GM19324 (cell line): ENCODE results near the gene ARHGAP4.

Source experiments
- ATAC-seq: cut with Tn5 transposase; IDR thresholded peaks from one replicate; pipeline ENCODE4 v1.9.1; 2021; ENCODE audit warnings: mild to moderate bottlenecking, moderate library complexity; ENCODE audit not compliant: unreplicated experiment, low FRiP score

The ARHGAP4 gene

DNA sequence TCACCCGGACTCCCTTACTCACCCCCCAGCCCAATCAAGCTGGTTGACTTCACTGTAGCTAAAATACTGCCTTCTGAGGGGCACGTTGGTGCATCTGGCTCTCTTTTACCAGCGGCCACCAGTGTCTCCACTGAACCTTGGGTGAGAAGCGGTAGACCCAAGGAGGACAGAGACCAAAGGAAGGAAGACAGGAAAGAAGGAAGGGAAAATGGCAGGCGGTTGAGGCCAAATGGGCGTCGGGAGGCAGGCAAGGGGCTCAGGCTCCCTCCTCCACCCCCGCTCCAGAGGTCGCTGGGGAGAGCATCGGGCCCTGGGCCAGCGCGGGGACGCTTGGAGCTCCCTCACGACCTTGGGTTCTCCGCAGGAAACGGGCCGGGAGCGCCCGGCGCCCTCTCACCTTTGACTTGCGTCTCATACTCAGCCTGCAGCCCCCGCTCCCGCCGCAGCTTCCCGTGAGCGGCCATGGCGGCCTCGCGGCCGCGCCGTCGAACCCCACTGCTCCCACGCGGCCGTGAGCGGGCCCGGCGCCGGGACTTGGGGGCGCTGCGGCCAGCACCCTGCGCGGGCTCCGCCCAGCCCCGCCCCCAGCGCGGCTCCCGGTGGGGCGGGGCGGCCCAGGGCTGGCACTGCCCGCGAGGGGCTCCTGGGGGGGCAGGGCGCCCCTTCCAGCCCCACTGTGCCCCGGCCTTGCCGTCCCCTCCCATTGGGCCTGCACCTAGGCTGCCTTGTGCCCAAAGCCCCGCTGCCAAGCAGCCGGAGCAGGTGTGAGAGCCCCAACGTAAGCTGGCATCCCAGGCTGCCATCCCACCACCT is at the start of gene ARHGAP4:
Gene ARHGAP4, minus strand, starts transcription at position 526 of the 813 bp plus-strand sequence. Its CDS starts 62 bp downstream, at position 464.
- no peak for ATAC-seq

DNA sequence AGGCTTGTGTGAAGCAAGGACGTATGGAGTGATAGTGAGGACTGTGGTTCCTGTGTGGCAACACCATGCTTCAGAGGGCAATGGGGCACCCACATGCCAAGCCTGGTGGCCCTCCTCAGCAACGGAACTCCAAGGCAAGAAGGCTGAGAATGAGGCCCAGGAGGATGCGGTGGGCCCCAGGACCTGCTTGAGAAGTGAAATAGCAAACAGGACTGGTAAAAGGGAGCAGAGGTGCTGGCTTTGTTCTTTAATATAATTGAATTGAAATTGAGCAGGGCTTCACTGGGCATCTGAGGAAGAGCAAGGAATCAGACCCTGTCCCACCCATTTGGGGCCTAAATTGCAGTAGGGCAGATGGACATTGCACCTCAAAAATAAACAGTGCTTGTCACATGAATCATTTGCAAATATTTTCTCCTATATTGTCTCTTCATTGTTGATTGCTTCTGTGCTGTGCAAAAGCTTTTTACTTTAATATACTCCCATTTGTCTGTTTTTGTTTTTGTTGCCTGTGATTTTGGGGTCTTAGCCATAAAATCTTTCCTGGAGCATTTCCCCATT is 48.7 kb upstream of the ARHGAP4 start:
- no peak for ATAC-seq

DNA sequence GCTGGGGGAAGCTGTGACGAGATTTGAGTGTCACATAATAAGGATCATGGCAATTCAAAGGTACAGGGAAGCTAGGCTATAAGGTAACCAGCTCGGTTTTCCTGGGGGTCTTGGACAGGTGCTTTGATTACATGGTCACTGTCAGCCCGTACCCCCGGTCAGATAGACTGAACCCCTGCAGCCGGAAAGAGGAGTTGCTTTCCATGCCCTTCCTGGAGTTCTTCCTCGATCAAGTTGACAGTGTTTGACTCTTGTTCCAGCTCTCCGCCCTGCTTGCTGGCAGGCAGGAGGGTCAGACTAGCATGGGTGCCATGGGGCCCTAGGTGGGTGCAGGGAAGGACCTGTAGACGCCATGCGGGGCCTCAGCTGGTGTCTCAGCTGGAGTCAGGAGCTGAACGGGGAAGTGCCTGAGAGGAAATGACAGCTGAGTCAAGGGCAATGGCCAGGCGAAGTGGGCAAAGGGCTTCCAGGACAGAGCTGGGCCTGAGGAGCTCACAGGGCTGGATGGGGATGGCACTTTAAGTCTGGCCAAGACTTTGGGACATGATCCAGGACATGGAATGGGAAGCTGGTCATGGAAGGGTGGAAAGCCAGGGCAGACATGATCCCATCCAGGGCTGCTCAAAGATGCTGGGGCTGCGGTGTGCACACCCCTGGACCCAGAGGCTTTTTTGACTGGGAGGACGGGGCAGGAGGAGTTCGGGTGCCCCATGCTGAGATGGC is 48.1 kb upstream of the ARHGAP4 start:
- ATAC-seq = no peak

DNA sequence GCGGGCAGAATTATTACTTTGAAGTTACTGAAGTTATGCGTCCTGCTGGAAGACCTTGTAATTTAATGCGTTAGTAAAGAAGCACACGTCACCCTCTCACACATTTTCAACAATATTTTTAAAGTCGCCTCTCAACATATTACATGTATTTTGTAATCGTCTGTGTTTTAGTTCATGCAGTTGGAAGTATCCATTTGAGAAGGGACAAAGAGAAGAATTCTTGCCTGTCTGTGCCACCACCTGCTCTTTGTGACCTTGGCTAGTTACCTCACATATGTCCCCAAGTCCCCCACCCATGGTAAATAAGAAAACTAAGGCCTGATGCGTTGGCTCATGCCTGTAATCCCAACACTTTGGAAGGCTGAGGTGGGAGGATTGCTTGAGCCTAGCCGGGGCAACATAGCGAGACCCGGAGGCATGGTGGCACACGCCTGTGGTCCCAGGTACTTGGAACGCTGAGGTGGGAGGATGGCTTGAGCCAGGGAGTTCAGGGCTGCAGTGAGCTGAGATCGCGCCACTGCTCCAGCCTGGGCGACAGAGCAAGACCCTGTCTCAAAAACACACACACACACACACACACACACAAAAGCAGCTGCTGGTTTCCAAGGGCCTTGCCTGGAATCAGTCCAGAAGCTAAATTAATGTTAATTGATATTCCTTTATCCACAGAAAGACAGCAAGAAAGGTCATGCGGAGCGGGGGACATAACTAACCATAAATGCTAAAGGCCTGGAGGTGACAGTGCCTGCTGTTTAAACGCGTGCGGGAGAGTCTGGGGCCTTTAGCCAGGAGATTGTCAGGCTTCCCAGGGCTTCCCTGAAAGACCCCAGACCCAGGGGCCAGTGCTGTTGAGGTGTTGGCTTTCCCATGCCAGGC is 47.3 kb upstream of the ARHGAP4 start:
- ATAC-seq = no peak

DNA sequence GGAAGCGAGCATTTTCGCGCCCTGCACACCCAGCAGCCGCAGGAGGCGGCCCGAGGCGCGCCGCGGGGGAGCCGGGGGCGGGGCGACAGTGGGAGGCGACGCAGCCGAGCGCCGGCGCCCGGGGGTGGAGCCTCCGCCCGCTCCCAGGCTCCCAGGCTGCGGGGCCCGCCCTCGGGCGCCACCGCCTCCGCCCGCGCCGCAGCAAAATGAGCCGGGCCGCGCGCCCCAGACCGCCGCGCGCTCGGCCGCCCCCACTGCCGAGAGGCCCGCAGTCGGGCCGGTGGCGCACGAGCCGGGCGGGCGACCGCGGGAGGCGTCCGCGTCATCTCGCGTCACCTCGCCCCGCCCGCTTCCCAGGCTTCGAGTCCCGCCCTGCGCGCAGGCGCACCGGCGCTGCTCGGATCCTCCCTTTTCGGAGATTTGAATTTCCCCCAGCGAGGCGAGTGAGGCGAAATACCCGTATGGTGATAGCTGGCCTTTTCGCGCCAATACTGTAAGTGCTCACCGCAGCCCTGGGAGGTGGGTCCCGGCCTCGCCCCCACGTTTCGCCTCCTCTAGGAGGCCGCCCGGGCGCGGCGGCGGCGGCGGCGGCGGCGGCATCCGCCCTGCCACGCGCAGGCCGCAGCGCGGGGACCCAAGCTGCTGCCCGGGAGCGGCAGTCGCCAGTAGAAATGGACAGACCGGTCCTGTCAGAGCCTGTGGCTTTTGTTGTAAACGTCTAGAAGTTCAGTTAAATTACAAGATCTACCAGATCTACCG is 46.5 kb upstream of the ARHGAP4 start, which contains the start of gene TMEM187:
Gene TMEM187, plus strand, starts transcription at position 387 of the 759 bp plus-strand sequence. CDS start 9,309 bp downstream, outside the sequence.
- ATAC-seq = peak; percentile 69

DNA sequence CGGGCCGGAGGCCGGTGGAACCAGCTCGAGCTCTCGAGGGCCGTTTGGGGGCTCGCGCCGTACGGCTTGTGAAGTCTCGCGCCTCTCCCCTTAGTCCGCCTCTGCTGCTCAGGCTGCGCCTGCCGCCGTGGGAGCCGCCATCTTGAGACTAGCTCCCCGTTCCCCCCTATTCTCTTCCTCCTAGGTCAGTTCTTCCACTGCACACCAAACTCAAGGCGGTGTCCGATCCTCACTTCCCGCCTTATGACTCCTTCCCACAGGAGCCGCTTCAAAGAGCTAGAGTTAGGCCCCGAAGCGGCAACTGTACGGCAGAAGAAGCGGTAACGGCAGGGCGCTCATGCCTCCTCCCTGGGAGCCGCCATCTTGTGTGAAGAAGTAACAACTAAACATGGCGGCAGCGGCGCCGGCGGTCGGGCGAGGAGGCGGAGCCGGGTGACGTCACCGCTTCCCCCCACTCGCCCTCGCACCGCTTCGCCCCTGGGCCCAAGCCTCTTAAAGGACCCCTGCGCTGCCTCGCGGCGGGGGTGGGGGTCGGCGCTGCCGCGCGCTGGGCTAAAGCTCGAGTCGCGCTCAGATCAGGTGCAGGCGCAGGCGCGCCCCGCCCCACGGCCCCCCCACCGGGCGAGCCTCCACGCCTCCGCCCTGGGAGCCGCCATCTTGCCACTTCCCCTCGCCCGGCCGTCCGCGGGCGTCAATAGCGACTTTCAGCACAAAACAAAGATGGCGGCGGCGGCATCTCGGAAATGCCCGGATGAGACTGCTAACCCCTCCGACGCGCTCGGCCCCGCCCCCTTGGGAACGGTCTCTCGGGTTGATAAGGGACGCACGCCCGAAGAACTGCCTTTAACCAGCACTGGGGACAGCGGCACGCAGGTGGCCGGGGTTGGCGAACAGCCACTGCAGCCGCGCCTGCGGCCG is 45.6 kb upstream of the ARHGAP4 start, which contains the start of gene HCFC1:
Gene HCFC1, minus strand, starts transcription at position 369 of the 918 bp plus-strand sequence. CDS start 978 bp downstream, outside the sequence.
- ATAC-seq = peak; percentile 58

DNA sequence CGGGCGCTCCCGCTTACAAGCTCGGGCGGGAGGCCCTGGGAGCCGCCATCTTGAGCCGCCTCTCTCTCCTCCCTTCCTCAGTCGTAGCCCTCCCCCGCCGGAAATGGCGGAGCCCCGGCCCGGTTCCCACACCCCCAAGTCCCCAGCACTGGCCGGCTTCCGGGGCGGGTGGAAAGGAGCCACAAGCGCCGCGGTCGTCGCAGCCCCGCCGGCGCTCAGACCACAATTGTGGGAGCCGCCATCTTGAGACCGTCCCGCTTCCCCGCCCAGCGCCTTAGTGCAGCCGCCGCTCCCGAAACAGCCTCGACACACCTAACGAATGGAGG is 45.0 kb upstream of the ARHGAP4 start:
- ATAC-seq = peak; percentile 50

DNA sequence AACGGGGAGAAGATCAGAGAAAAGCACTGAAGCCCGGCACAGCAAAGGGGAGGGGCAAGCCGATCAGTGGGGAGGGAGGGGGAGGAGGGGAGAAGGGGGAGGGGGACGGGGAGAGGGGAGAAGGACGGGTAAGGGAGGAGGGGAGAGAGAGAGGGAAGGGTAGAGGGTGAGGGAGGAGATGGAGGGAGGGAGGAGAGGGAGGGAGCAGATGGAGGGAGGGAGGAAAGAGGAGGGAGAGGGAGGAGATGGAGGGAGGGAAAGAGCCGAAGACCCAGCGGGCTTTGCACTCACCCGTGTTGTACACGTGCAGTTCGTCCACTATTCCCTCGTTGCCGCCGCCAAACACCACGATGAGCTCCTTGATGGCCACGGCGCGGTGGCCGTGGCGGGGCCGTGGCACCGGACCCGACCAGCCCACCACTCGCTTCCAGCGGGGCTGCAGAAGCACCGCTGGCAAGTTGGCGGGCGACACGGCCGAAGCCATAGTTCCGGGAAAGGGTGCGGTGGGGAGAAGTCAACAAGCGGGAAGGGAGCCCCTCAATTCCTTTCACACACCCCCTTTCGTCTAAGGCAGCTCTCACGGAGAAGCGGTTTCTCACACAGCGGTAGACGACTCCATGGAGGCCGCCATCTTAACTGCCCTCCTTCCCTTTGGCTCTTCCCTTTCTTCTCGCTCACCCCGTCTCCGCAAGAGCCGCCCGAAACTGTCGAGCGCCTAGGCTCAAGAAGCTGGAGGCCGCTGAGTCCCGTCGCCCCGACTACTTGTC is 44.5 kb upstream of the ARHGAP4 start:
- peak; percentile 8 for ATAC-seq

DNA sequence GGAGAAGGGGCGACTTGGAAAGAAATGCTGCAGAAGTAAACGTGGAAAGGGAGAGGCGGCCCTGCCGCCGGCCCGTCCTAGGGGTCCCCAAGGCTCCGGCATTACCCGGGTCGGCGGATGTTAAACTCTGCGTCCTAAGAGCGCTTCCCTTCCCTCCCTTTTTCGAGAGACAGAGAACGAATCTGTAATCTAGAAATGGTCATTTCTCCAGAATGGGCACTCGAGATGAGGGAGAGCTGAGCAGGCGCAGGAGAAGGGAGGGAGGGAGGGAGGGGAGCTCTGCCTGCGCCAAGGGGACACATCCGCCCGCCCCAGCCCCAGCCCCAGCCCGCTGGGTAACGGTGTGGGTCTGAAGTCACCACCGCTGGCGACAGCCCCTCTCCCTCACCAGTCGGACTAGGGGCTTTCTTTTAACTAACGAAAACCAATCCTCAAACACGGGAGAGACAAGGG is 43.9 kb upstream of the ARHGAP4 start:
- ATAC-seq = no peak

DNA sequence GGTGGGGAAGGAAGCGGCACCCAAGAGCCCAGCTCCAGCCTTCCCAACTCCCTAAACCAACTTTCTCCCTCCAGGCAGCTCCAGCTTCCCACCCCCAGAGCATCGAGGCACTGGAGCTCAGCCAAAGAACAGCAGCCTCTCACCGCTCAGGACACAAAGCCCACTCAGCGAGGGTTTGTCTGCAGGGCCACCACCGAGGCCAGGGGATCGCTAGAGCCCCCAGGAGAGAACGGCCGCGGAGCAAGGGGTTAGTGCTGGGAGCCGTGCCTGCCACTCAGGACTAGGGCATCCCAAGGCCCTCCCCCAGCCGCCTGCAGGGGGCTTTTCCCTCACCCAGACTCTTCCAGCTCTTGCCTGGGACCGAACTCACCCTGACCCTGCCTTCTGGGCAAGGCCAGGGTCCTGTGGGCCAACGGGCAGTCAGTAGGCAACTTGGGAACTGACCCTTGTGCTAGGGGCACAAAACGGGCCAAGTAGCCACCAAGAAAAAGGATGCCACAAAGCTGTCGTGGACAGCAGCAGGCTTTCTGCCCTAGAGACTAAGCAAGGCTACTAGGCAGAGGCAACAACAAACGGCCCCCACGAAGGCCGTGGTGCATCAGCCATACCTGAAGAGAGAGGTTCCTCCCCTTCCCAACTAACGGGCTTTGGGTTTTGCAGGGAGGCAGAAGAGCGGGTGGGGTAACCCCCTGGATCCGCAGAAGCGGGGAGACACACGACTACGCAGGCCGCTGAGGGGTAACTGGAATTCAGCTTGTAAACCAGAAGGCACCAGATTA is 43.2 kb upstream of the ARHGAP4 start:
- ATAC-seq = no peak

DNA sequence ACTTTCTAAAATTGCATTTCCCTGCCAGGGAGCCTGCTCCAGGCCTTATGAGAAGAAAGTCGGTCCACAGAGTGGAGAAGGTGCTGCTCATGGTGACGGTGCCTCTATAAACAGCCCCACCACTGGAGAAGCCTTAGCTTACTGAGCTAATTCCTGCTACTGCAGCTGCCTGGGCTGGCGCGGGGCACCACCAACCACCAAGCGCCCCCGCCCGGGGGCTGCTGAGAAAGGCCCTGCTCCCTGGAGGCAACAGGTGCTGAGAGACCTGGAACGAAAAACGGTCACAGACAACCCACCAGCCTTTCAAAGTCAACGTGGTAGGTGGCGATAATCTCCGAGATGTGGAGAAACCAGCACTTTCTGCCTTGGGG is 42.7 kb upstream of the ARHGAP4 start:
- no peak for ATAC-seq

DNA sequence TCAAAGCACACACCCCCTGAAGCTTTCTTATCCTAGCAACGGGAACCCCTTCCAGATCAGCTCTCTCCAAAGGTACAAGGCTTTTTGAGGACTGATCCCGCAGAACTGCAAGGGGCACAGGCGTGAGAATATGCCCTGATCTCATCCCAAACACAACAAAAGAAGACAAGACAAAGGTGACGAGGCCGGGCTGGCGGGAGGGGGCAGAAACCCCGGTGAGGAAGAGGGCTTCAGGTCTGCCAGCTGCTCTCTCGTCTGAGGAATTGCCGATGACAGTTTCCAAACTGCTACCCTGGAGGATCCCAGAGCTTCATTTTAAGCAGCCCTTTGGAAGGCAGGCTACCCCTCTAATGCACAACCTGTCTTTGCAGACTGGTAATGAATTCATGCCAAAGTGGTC is 42.2 kb upstream of the ARHGAP4 start:
- no peak for ATAC-seq

DNA sequence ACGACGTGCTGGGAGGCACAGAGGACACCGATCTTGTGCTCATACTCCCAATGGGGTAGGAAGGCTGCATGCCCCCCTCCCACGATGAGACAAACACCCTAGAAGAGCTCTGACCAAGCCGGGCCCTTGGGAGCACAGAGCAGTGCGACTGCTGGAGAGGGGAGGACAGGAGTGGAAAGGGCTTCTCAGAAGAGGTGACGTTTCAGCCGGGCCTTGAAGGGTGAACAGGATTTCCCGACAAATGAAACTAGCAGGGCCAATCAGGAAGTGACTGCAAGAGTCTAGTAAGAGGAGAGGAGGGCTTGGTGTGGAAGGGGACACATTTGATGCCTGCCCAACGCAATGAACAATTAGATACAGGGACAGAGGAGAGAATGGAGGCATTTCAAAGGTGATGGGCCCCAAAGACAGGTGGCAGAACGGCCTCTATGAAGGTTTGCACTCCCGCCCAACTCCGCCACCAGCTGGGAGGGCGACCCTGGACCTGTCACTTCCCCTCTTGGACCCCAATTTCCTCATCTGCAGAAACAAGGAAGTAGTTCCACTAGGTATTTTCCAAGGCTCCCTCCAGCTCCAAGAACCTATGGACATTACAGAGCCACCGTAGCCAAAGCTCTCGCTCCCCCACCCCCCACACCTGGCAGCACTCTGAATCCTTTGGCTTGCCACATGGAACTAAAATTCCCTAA is 41.6 kb upstream of the ARHGAP4 start:
- ATAC-seq = no peak

DNA sequence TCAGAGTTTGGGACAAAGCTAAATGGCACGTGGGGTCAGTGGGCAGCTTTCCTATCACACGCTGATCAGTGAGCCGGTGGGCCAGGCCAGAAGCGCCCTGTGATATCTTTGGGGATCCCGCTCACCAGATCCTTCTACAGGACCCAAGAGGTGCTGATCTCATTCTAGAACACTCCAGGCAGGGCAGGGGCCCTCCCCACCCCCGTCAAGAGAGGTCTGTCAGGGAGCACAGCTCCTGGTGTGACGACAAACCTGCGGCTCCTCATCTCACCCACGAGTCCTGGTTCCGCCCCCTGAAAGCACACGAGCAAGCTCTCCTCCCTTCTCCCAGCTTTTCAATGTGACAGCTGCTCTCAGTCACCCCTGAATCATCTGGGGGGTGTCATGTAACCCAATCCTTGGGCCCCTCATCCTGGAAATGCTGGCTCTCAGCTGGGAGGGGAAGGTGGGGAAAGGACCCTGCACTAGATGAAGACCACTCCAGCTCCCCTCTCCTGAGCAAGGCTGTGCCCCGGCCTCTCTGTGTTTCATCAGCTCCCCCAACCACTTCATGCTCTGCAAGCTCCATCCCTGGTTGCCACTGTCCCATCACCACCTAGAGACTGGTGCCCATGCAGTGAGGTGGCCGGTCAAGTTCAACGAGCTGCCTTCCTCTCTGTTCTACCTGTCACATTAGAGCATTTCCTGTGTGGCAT is 40.9 kb upstream of the ARHGAP4 start:
- ATAC-seq = no peak

DNA sequence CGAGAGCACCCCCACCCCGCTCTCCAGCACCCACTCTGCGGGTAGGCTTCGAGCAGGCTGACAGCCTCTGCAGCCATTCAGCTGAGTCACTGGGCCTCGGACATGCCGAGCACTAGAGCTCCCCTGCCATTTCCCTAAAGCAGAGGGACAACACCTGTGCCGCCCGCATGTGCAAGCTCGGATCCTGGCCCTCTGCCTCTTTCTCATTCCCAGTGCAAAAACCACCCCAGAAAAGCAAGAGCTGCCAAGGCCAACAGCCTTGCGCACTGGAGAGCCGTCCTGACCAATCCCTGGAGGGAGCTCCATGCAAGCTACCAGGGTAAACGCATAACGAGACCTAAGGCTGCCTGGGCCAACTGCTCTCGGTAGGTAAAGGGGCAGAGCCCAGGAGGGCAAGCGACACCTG is 40.2 kb upstream of the ARHGAP4 start:
- ATAC-seq = no peak

DNA sequence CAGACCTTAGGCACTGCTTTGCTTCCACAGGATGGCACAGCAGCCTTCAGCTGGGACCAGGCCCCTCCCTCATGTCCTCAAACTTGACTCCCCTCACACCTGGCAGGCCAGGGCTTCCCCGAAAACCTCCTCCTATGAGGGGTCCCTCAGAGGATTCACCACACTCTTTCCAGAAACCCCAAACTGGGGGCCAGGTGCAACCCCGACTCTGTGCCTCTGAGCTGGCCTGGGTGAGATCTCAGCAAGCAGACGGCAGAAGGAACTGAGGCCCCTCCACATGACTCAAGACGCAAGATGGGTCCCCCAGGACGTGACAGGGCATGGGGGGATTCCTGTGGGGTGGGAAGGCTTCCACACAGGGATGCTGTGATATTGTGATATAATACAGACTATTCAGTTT is 39.3 kb upstream of the ARHGAP4 start:
- ATAC-seq = no peak
